ENCODE measurements around the gene COX6B2. TPM values are rescaled to one million over a fixed set of nuclear protein-coding genes. Genes with fewer than 3 reads are reported as not detected.

Gene COX6B2
- total RNA-seq, 2 experiments from 2014 or later: 0.28 TPM; not detected in 1

GRCh38 chr19:55310498-55310897 lies 44.0 kb downstream of the COX6B2 start:
- H3K9me3 ChIP-seq (ENCODE audit: control insufficient read depth in 1 of 2, insufficient read depth in 1 of 2, low read length in 2 of 2): peaks cover 0 to 7% of the 10 kb centered on the region in 2 experiments
- peaks cover 4% of the 10 kb centered on the region for H3K4me1 ChIP-seq (ENCODE audit: insufficient read depth, low read length)
- H3K27me3 ChIP-seq (ENCODE audit: control insufficient read depth in 1 of 2, insufficient read depth in 2 of 2, low read length in 2 of 2): no peaks in the 10 kb centered on the region
- DNase-seq: no peak
- no peak for ATAC-seq (ENCODE audit: poor library complexity)
- Mint-ChIP-seq H3K36me3 (ENCODE audit: low read depth) (no peaks in the 10 kb centered on the region), H3K9me3 (no peaks in the 10 kb centered on the region), H3K27ac (no peak overlapping the region), H3K4me1 (ENCODE audit: low read depth) (peaks cover 3% of the 10 kb centered on the region), H3K27me3 (no peaks in the 10 kb centered on the region), H3K4me3 (no peak overlapping the region)
- no peaks in the 10 kb centered on the region for H3K36me3 ChIP-seq (ENCODE audit: insufficient read depth, low read length)
- H3K4me3 ChIP-seq (ENCODE audit: low read length): no peak overlapping the region
- CTCF ChIA-PET: no interaction called here
- H3K27ac ChIP-seq (ENCODE audit: low read depth in 1 of 2, low read length in 2 of 2): no peak overlapping the region
- no peak for TF ChIP-seq CTCF (IDR thresholded peaks at IDR 0.05)
- intact Hi-C loops (cut with DNase I, micrococcal nuclease): no loop called here
- POLR2A ChIA-PET: no interaction called here

GRCh38 chr19:55309448-55309847 lies 45.1 kb downstream of the COX6B2 start:
- intact Hi-C loops (cut with DNase I, micrococcal nuclease): loop anchor here in 1 of 2 experiments (10.0 kb wide), 1 partner anchor 195 kb away; no protein-coding TSS in a partner anchor
- H3K27ac Mint-ChIP-seq: no peak overlapping the region
- CTCF ChIA-PET: no interaction called here

GRCh38 chr19:55308281-55308680 lies 46.2 kb downstream of the COX6B2 start:
- H3K4me1 Mint-ChIP-seq (ENCODE audit: low read depth): peaks cover 6% of the 10 kb centered on the region
- no peak overlapping the region for H3K27ac Mint-ChIP-seq
- DNase-seq (no peak), ATAC-seq (ENCODE audit: poor library complexity) (no peak)
- H3K9me3 Mint-ChIP-seq: no peaks in the 10 kb centered on the region
- H3K4me1 ChIP-seq (ENCODE audit: insufficient read depth, low read length): peaks cover 8% of the 10 kb centered on the region
- H3K4me3 ChIP-seq (ENCODE audit: low read length): no peak overlapping the region
- peaks cover 0 to 7% of the 10 kb centered on the region in 2 experiments for H3K9me3 ChIP-seq (ENCODE audit: control insufficient read depth in 1 of 2, insufficient read depth in 1 of 2, low read length in 2 of 2)
- H3K36me3 ChIP-seq (ENCODE audit: insufficient read depth, low read length): no peaks in the 10 kb centered on the region
- H3K27ac ChIP-seq (ENCODE audit: low read depth in 1 of 2, low read length in 2 of 2): no peak overlapping the region
- POLR2A ChIA-PET: interaction anchor here (0.5 kb wide), 1 partner anchor 54 kb away, joined by 4 read pairs; no protein-coding TSS in a partner anchor
- no peaks in the 10 kb centered on the region for H3K36me3 Mint-ChIP-seq (ENCODE audit: low read depth)
- no peaks in the 10 kb centered on the region for H3K27me3 Mint-ChIP-seq
- intact Hi-C loops (cut with DNase I, micrococcal nuclease): loop anchor here in 1 of 2 experiments (10.0 kb wide), 1 partner anchor 197 kb away; no protein-coding TSS in a partner anchor
- no peak for TF ChIP-seq CTCF (IDR thresholded peaks at IDR 0.05)
- CTCF ChIA-PET: no interaction called here
- no peak overlapping the region for H3K4me3 Mint-ChIP-seq
- H3K27me3 ChIP-seq (ENCODE audit: control insufficient read depth in 1 of 2, insufficient read depth in 2 of 2, low read length in 2 of 2): no peaks in the 10 kb centered on the region

More at GRCh38 chr19:55309448-55309847, 45.1 kb downstream of the COX6B2 start:
- Histone ChIP-seq H3K27me3 (ENCODE audit: control insufficient read depth in 1 of 2, insufficient read depth in 2 of 2, low read length in 2 of 2) (no peaks in the 10 kb centered on the region), H3K27ac (ENCODE audit: low read depth in 1 of 2, low read length in 2 of 2) (no peak overlapping the region), H3K9me3 (ENCODE audit: control insufficient read depth in 1 of 2, insufficient read depth in 1 of 2, low read length in 2 of 2) (peaks cover 0 to 7% of the 10 kb centered on the region in 2 experiments), H3K4me3 (ENCODE audit: low read length) (no peak overlapping the region), H3K4me1 (ENCODE audit: insufficient read depth, low read length) (peaks cover 8% of the 10 kb centered on the region), H3K36me3 (ENCODE audit: insufficient read depth, low read length) (no peaks in the 10 kb centered on the region)
- Mint-ChIP-seq H3K9me3 (no peaks in the 10 kb centered on the region), H3K27me3 (no peaks in the 10 kb centered on the region), H3K4me3 (no peak overlapping the region), H3K4me1 (ENCODE audit: low read depth) (peaks cover 6% of the 10 kb centered on the region), H3K36me3 (ENCODE audit: low read depth) (no peaks in the 10 kb centered on the region)
- DNase-seq: no peak
- POLR2A ChIA-PET: no interaction called here
- ATAC-seq (ENCODE audit: poor library complexity): no peak
- no peak for TF ChIP-seq CTCF (IDR thresholded peaks at IDR 0.05)

Measured in CD4-positive, alpha-beta T cell (primary cell).